Trophoblast cell (in vitro differentiated cells and primary cell): ENCODE results near the gene C1orf232.

Source experiments
- DNase-seq, 2 donors: peaks; one replicate each; pipeline ENCODE4 v3.0.0-alpha.2; 2016
- H2AFZ ChIP-seq: 2 replicates; pipeline ENCODE4 v1.6.1; 2013; ENCODE audit warnings: low read length, moderate library complexity, mild to moderate bottlenecking; ENCODE audit not compliant: insufficient read depth, poor library complexity
- H2AK5ac ChIP-seq: 2 replicates; pipeline ENCODE4 v1.6.1; 2013; ENCODE audit warnings: mild to moderate bottlenecking, low read length
- H2BK120ac ChIP-seq: 2 replicates; pipeline ENCODE4 v1.6.1; 2013; ENCODE audit warnings: low read length, mild to moderate bottlenecking, moderate library complexity; ENCODE audit not compliant: insufficient read depth, poor library complexity
- H2BK12ac ChIP-seq: 2 replicates; pipeline ENCODE4 v1.6.1; 2013; ENCODE audit warnings: mild to moderate bottlenecking, low read length, moderate library complexity
- H2BK5ac ChIP-seq: 2 replicates; pipeline ENCODE4 v1.6.1; 2013; ENCODE audit warnings: low read length, low read depth, moderate library complexity, mild to moderate bottlenecking; ENCODE audit not compliant: poor library complexity
- H3K14ac ChIP-seq: 2 replicates; pipeline ENCODE4 v1.6.1; 2013; ENCODE audit warnings: mild to moderate bottlenecking, low read length
- H3K18ac ChIP-seq: 2 replicates; pipeline ENCODE4 v1.6.1; 2013; ENCODE audit warnings: mild to moderate bottlenecking, low read length
- H3K23ac ChIP-seq: 2 replicates; pipeline ENCODE4 v1.6.1; 2013; ENCODE audit warnings: low read length
- H3K27ac ChIP-seq: 2 replicates; pipeline ENCODE4 v1.5.1; 2013; ENCODE audit warnings: low read depth, mild to moderate bottlenecking, inconsistent platforms, low read length, moderate library complexity
- H3K27me3 ChIP-seq: 2 replicates; pipeline ENCODE4 v1.6.1; 2013; ENCODE audit warnings: inconsistent platforms, mild to moderate bottlenecking, low read length, moderate library complexity; ENCODE audit not compliant: insufficient read depth
- H3K36me3 ChIP-seq, 2 experiments: 1 replicate in 1 of 2; 2 replicates in 1 of 2; pipeline ENCODE4 v1.6.1; 2013; ENCODE audit warnings: low read length in 2 of 2, mild to moderate bottlenecking in 2 of 2, moderate library complexity in 1 of 2; ENCODE audit not compliant: insufficient read depth in 2 of 2, control insufficient read depth in 1 of 2
- H3K4ac ChIP-seq: 2 replicates; pipeline ENCODE4 v1.6.1; 2013; ENCODE audit warnings: low read depth, mild to moderate bottlenecking, low read length, moderate library complexity
- H3K4me1 ChIP-seq, 2 experiments: 1 replicate in 1 of 2; 2 replicates in 1 of 2; pipeline ENCODE4 v1.6.1; 2013; ENCODE audit warnings: low read length in 2 of 2, mild to moderate bottlenecking in 2 of 2, moderate library complexity in 1 of 2; ENCODE audit not compliant: insufficient read depth in 2 of 2, control insufficient read depth in 1 of 2
- H3K4me2 ChIP-seq: 2 replicates; pipeline ENCODE4 v1.6.1; 2013; ENCODE audit warnings: inconsistent platforms, mild to moderate bottlenecking, low read length, moderate library complexity
- H3K4me3 ChIP-seq: 2 replicates; pipeline ENCODE4 v1.5.1; 2013; ENCODE audit warnings: mild to moderate bottlenecking, low read depth, low read length, inconsistent platforms
- H3K79me1 ChIP-seq: one replicate; pipeline ENCODE4 v1.6.1; 2013; ENCODE audit warnings: low read length
- H3K79me2 ChIP-seq: 2 replicates; pipeline ENCODE4 v1.6.1; 2013; ENCODE audit warnings: low read length, mild to moderate bottlenecking; ENCODE audit not compliant: control insufficient read depth, insufficient read depth, poor library complexity
- H3K9ac ChIP-seq: 2 replicates; pipeline ENCODE4 v1.6.1; 2013; ENCODE audit warnings: mild to moderate bottlenecking, low read length
- H3K9me3 ChIP-seq: 2 replicates; pipeline ENCODE4 v1.6.1; 2013; ENCODE audit warnings: low read depth, mild to moderate bottlenecking, control low read depth, inconsistent platforms, low read length; ENCODE audit not compliant: insufficient read depth
- H4K12ac ChIP-seq: 2 replicates; pipeline ENCODE4 v1.6.1; 2013; ENCODE audit warnings: low read depth, mild to moderate bottlenecking, low read length, moderate library complexity
- H4K8ac ChIP-seq: 2 replicates; pipeline ENCODE4 v1.6.1; 2013; ENCODE audit warnings: low read depth, mild to moderate bottlenecking, low read length, moderate library complexity
- H4K91ac ChIP-seq: one replicate; pipeline ENCODE4 v1.6.1; 2013; ENCODE audit warnings: low read depth, mild to moderate bottlenecking, low read length, moderate library complexity
- WGBS: extraction: QIAGEN DNeasy Blood & Tissue Kit; methylation state at CpG from one replicate; pipeline ENCODE4 v1.1.7; 2013; ENCODE audit warnings: missing lambda C conversion rate; ENCODE audit not compliant: insufficient read length, insufficient coverage; ENCODE audit errors: extremely low coverage; 5-methylcytosine and 5-hydroxymethylcytosine counted together

Gene C1orf232

GRCh38 chr1:26142159-26142558 lies 26.6 kb downstream of the C1orf232 start:
- no peak overlapping the region for H3K18ac ChIP-seq

GRCh38 chr1:26138974-26139558 lies 29.7 kb downstream of the C1orf232 start:
- no peak overlapping the region for H4K12ac ChIP-seq
- no peak overlapping the region for H2AK5ac ChIP-seq
- no CpG with 5 or more reads among the region's 3 CpGs for WGBS
- no peak overlapping the region for H3K4me2 ChIP-seq
- no peak overlapping the region for H3K4ac ChIP-seq
- no peaks in the 10 kb centered on the region for H3K36me3 ChIP-seq
- H3K9me3 ChIP-seq = no peaks in the 10 kb centered on the region
- no peak overlapping the region for H3K4me3 ChIP-seq
- H3K9ac ChIP-seq = no peak overlapping the region
- H3K27ac ChIP-seq = no peak overlapping the region
- H2BK120ac ChIP-seq = no peak overlapping the region
- no peak overlapping the region for H2BK5ac ChIP-seq
- no peak overlapping the region for H4K91ac ChIP-seq
- no peaks in the 10 kb centered on the region for H3K4me1 ChIP-seq
- no peak overlapping the region for H3K23ac ChIP-seq
- no peak overlapping the region for H3K18ac ChIP-seq
- H3K79me2 ChIP-seq = no peaks in the 10 kb centered on the region
- H3K14ac ChIP-seq = no peak overlapping the region
- no peaks in the 10 kb centered on the region for H3K79me1 ChIP-seq
- DNase-seq = no peak
- H2BK12ac ChIP-seq = no peak overlapping the region
- H2AFZ ChIP-seq = no peak overlapping the region
- H4K8ac ChIP-seq = no peak overlapping the region
- no peaks in the 10 kb centered on the region for H3K27me3 ChIP-seq

More at GRCh38 chr1:26142159-26142558, 26.6 kb downstream of the C1orf232 start:
- no peak overlapping the region for H3K23ac ChIP-seq
- no CpG with 5 or more reads among the region's 8 CpGs for WGBS
- H3K4me2 ChIP-seq = no peak overlapping the region
- no peak overlapping the region for H3K9ac ChIP-seq
- no peaks in the 10 kb centered on the region for H3K9me3 ChIP-seq
- H2AK5ac ChIP-seq = no peak overlapping the region
- no peak overlapping the region for H2BK120ac ChIP-seq
- no peak overlapping the region for H4K91ac ChIP-seq
- H3K4ac ChIP-seq = no peak overlapping the region
- no peak overlapping the region for H3K4me3 ChIP-seq
- H3K79me2 ChIP-seq = no peaks in the 10 kb centered on the region
- no peak overlapping the region for H2AFZ ChIP-seq
- H3K4me1 ChIP-seq = no peaks in the 10 kb centered on the region
- no peak overlapping the region for H4K8ac ChIP-seq
- no peak overlapping the region for H3K27ac ChIP-seq
- no peak overlapping the region for H3K14ac ChIP-seq
- DNase-seq = no peak
- H2BK12ac ChIP-seq = no peak overlapping the region
- H3K36me3 ChIP-seq = no peaks in the 10 kb centered on the region
- H4K12ac ChIP-seq = no peak overlapping the region
- no peaks in the 10 kb centered on the region for H3K27me3 ChIP-seq
- no peaks in the 10 kb centered on the region for H3K79me1 ChIP-seq
- no peak overlapping the region for H2BK5ac ChIP-seq

- Histone ChIP-seq H4K12ac (no peak overlapping the region), H3K14ac (no peak overlapping the region), H3K4me2 (no peak overlapping the region), H3K23ac (no peak overlapping the region), H3K27me3 (no peaks in the 10 kb centered on the region), H3K4me1 (no peaks in the 10 kb centered on the region), H2AK5ac (no peak overlapping the region), H3K18ac (no peak overlapping the region), H2AFZ (no peak overlapping the region), H4K91ac (no peak overlapping the region), H2BK5ac (no peak overlapping the region), H4K8ac (no peak overlapping the region), H3K36me3 (no peaks in the 10 kb centered on the region), H3K9ac (no peak overlapping the region), H3K9me3 (no peaks in the 10 kb centered on the region), H3K79me1 (no peaks in the 10 kb centered on the region), H3K4ac (no peak overlapping the region), H3K27ac (no peak overlapping the region), H3K4me3 (no peak overlapping the region), H2BK120ac (no peak overlapping the region), H2BK12ac (no peak overlapping the region), H3K79me2 (no peaks in the 10 kb centered on the region)
- DNase-seq = no peak
- WGBS = no CpG with 5 or more reads among the region's 3 CpGs
Observed at GRCh38 chr1:26134466-26134865, 34.3 kb downstream of the C1orf232 start.

- Histone ChIP-seq H3K79me1 (no peaks in the 10 kb centered on the region), H2BK5ac (no peak overlapping the region), H2BK12ac (no peak overlapping the region), H3K36me3 (no peaks in the 10 kb centered on the region), H3K4me3 (no peak overlapping the region), H2AFZ (no peak overlapping the region), H4K8ac (no peak overlapping the region), H3K14ac (no peak overlapping the region), H3K27me3 (no peaks in the 10 kb centered on the region), H4K91ac (no peak overlapping the region), H4K12ac (no peak overlapping the region), H3K4me1 (no peaks in the 10 kb centered on the region), H3K4ac (no peak overlapping the region), H2AK5ac (peak overlapping the region; percentile 52), H3K9me3 (no peaks in the 10 kb centered on the region), H3K18ac (no peak overlapping the region), H3K79me2 (no peaks in the 10 kb centered on the region), H3K9ac (no peak overlapping the region), H3K27ac (no peak overlapping the region), H2BK120ac (no peak overlapping the region), H3K23ac (no peak overlapping the region), H3K4me2 (no peak overlapping the region)
- no peak for DNase-seq
- WGBS = no CpG with 5 or more reads among the region's 2 CpGs
Observed at GRCh38 chr1:26132834-26133167, 36.0 kb downstream of the C1orf232 start.
